Subcutaneous adipose tissue (tissue), 4 donors: ENCODE measurements around the gene THPO. TPM values are rescaled to one million over a fixed set of nuclear protein-coding genes. Genes with fewer than 3 reads are reported as not detected.

ENCODE experiments used
- CTCF ChIP-seq: fragments of 450-650 bp; IDR thresholded peaks from one replicate; pipeline ENCODE4 v1.5.1; 2016; ENCODE audit warnings: low read depth, mild to moderate bottlenecking, control low read depth, antibody characterized with exemption, moderate library complexity
- total RNA-seq, 4 donors: library from RNA; depleted of rRNA; stranded (reverse); fragments of >200 nt; gene quantifications; one replicate each; pipeline ENCODE4 v1.1.0, GENCODE V29; 2016

THPO gene
- total RNA-seq, 4 donors from 2014 or later, result 0.44 to 0.68 (median 0.57) TPM; not detected in 1

- TF ChIP-seq CTCF, result no peak
These were observed 11.4 kb upstream of the THPO start for GRCh38 chr3:184389384-184389783.

GRCh38 chr3:184388936-184389230 lies 10.9 kb upstream of the THPO start:
- TF ChIP-seq CTCF, result no peak

GRCh38 chr3:184388164-184388935 lies 10.3 kb upstream of the THPO start:
- no peak for TF ChIP-seq CTCF

GRCh38 chr3:184387174-184387714 lies 9.2 kb upstream of the THPO start:
- no peak for TF ChIP-seq CTCF

- TF ChIP-seq CTCF, result no peak
These were observed 8.2 kb upstream of the THPO start for GRCh38 chr3:184386047-184386806.

GRCh38 chr3:184384856-184385422 lies 6.9 kb upstream of the THPO start:
- TF ChIP-seq CTCF, result no peak

GRCh38 chr3:184384342-184384741 lies 6.3 kb upstream of the THPO start:
- TF ChIP-seq CTCF, result no peak
